Astrocyte (in vitro differentiated cells and primary cell): ENCODE measurements around the gene TPD52L2. TPM values are rescaled to one million over a fixed set of nuclear protein-coding genes. Genes with fewer than 3 reads are reported as not detected.

ENCODE experiments used
- DNase-seq: peaks from one replicate; pipeline ENCODE4 v3.0.0-alpha.2; 2010; ENCODE audit warnings: low read depth
- FAIRE-seq: peaks from 2 replicates; lab custom pipeline; 2011; peaks lifted over from hg19 to GRCh38; lab: Jason Lieb, UNC
- H2AFZ ChIP-seq: 2 replicates; pipeline ENCODE4 v1.6.0; 2012; ENCODE audit warnings: low read depth, low read length, inconsistent platforms
- H3K27ac ChIP-seq: 2 replicates; pipeline ENCODE4 v1.5.1; 2011; ENCODE audit warnings: low read depth, low read length, inconsistent platforms
- H3K27me3 ChIP-seq: 2 replicates; pipeline ENCODE4 v1.6.0; 2011; ENCODE audit warnings: low read length, inconsistent platforms; ENCODE audit not compliant: insufficient read depth
- H3K36me3 ChIP-seq: 2 replicates; pipeline ENCODE4 v1.5.1; 2011; ENCODE audit warnings: low read length, inconsistent platforms; ENCODE audit not compliant: insufficient read depth
- H3K4me1 ChIP-seq: 2 replicates; pipeline ENCODE4 v1.5.1; 2011; ENCODE audit warnings: low read length, inconsistent platforms; ENCODE audit not compliant: insufficient read depth
- H3K4me2 ChIP-seq: 2 replicates; pipeline ENCODE4 v1.6.0; 2012; ENCODE audit warnings: low read length, inconsistent platforms
- H3K4me3 ChIP-seq: 2 replicates; pipeline ENCODE4 v1.5.1; 2011; ENCODE audit warnings: low read depth, mild to moderate bottlenecking, low read length, inconsistent platforms; ENCODE audit not compliant: insufficient read depth
- H3K79me2 ChIP-seq: 2 replicates; pipeline ENCODE4 v1.6.0; 2012; ENCODE audit warnings: mild to moderate bottlenecking, low read length, inconsistent platforms; ENCODE audit not compliant: insufficient read depth
- H3K9ac ChIP-seq: 2 replicates; pipeline ENCODE4 v1.6.0; 2012; ENCODE audit warnings: mild to moderate bottlenecking, low read length, inconsistent platforms
- H3K9me3 ChIP-seq: 2 replicates; pipeline ENCODE4 v1.5.1; 2012; ENCODE audit warnings: low read depth, mild to moderate bottlenecking, low read length, inconsistent platforms; ENCODE audit not compliant: insufficient read depth
- H4K20me1 ChIP-seq: 2 replicates; pipeline ENCODE4 v1.6.0; 2012; ENCODE audit warnings: low read length, inconsistent platforms; ENCODE audit not compliant: insufficient read depth
- H3K27ac Mint-ChIP-seq: one replicate; pipeline ENCODE4 v1.8.0; 2021; ENCODE audit warnings: mild to moderate bottlenecking, mixed read lengths; ENCODE audit not compliant: unreplicated experiment
- H3K27me3 Mint-ChIP-seq: one replicate; pipeline ENCODE4 v1.8.0; 2021; ENCODE audit warnings: low read depth, mixed read lengths; ENCODE audit not compliant: unreplicated experiment
- H3K36me3 Mint-ChIP-seq: one replicate; pipeline ENCODE4 v1.8.0; 2021; ENCODE audit warnings: low read depth, mixed read lengths; ENCODE audit not compliant: unreplicated experiment
- H3K4me1 Mint-ChIP-seq: one replicate; pipeline ENCODE4 v1.8.0; 2021; ENCODE audit warnings: low read depth, mixed read lengths; ENCODE audit not compliant: unreplicated experiment
- H3K4me3 Mint-ChIP-seq: one replicate; pipeline ENCODE4 v1.8.0; 2021; ENCODE audit warnings: mild to moderate bottlenecking, moderate library complexity, mixed read lengths; ENCODE audit not compliant: unreplicated experiment
- H3K9me3 Mint-ChIP-seq: one replicate; pipeline ENCODE4 v1.8.0; 2021; ENCODE audit warnings: mild to moderate bottlenecking, mixed read lengths; ENCODE audit not compliant: unreplicated experiment
- CTCF ChIP-seq: IDR thresholded peaks from 2 replicates; pipeline ENCODE4 v1.5.1; 2011; ENCODE audit warnings: low read depth, mild to moderate bottlenecking, inconsistent platforms, low read length, moderate library complexity; ENCODE audit not compliant: insufficient read depth
- EZH2 ChIP-seq: IDR thresholded peaks from 2 replicates; pipeline ENCODE4 v1.6.1; 2012; ENCODE audit warnings: mild to moderate bottlenecking, low read length, inconsistent platforms; ENCODE audit not compliant: insufficient read depth
- total RNA-seq: library from RNA; stranded (reverse); gene quantifications from 2 replicates; pipeline ENCODE4 v1.2.1, GENCODE V29; 2021

TPD52L2 gene
- total RNA-seq, 1 donor from 2014 or later, result 145 TPM

GRCh38 chr20:63822276-63822696 is 42.8 kb upstream of the TPD52L2 start:
- no peak for FAIRE-seq
- H3K27ac Mint-ChIP-seq, result no peak overlapping the region
- H3K9me3 ChIP-seq, result no peaks in the 10 kb centered on the region
- H3K4me2 ChIP-seq, result no peak overlapping the region
- peaks cover 27% of the 10 kb centered on the region for H4K20me1 ChIP-seq
- H3K4me1 Mint-ChIP-seq, result peaks cover 20% of the 10 kb centered on the region
- no peak overlapping the region for H3K4me3 ChIP-seq
- DNase-seq, result no peak
- H3K27me3 ChIP-seq, result peaks cover 7% of the 10 kb centered on the region
- no peaks in the 10 kb centered on the region for H3K36me3 ChIP-seq
- H3K79me2 ChIP-seq, result peaks cover 10% of the 10 kb centered on the region
- H3K27ac ChIP-seq, result no peak overlapping the region
- H3K9ac ChIP-seq, result no peak overlapping the region
- H3K9me3 Mint-ChIP-seq, result no peaks in the 10 kb centered on the region
- H2AFZ ChIP-seq, result no peak overlapping the region
- TF ChIP-seq CTCF, result no peak
- TF ChIP-seq EZH2, result no peak
- H3K4me3 Mint-ChIP-seq, result no peak overlapping the region
- peaks cover 3% of the 10 kb centered on the region for H3K36me3 Mint-ChIP-seq
- H3K27me3 Mint-ChIP-seq, result no peaks in the 10 kb centered on the region
- H3K4me1 ChIP-seq, result no peaks in the 10 kb centered on the region

DNA sequence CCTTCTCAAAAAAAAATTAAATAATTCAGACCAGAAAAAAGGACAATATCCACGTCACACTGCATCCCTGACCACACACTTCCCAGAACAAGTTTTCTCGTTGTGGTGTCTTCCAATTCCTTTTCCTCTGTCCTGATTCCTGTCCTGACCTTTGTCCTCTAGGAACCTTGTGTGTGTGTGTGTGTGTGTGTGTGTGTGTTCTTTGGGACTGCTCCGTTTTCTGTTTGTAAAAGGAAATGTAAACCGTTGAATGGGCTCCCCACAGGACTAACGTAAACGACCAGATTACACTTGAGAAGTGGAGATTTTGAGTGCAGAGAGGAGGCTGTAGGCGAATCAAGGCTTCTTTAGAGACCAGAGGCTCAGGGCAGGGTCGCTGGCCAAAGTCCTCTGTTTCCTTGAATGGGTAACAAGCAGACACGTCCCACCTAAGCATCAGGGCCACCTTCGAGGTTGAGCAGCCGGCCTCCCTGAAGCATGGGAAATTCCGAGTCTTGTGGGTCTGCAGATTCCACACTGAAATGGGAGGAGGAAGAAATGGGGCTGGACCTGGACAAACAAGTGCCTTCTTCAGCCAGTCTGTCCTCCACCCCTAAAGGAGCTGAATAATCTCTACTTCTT is 41.3 kb upstream of the TPD52L2 start:
- H3K4me2 ChIP-seq, result no peak overlapping the region
- no peaks in the 10 kb centered on the region for H3K9me3 Mint-ChIP-seq
- DNase-seq, result no peak
- H3K36me3 ChIP-seq, result no peaks in the 10 kb centered on the region
- FAIRE-seq, result no peak
- no peaks in the 10 kb centered on the region for H3K4me1 ChIP-seq
- peaks cover 21% of the 10 kb centered on the region for H3K79me2 ChIP-seq
- H3K4me1 Mint-ChIP-seq, result peaks cover 20% of the 10 kb centered on the region
- H3K36me3 Mint-ChIP-seq, result peaks cover 3% of the 10 kb centered on the region
- H3K27ac Mint-ChIP-seq, result peak overlapping the region; percentile 31
- H3K4me3 Mint-ChIP-seq, result no peak overlapping the region
- H3K27me3 Mint-ChIP-seq, result no peaks in the 10 kb centered on the region
- H2AFZ ChIP-seq, result no peak overlapping the region
- no peak overlapping the region for H3K9ac ChIP-seq
- H3K27me3 ChIP-seq, result peaks cover 7% of the 10 kb centered on the region
- H3K27ac ChIP-seq, result no peak overlapping the region
- H3K9me3 ChIP-seq, result no peaks in the 10 kb centered on the region
- H4K20me1 ChIP-seq, result peaks cover 35% of the 10 kb centered on the region
- no peak overlapping the region for H3K4me3 ChIP-seq
- no peak for TF ChIP-seq EZH2
- TF ChIP-seq CTCF, result no peak
